Adrenal gland (tissue), 5 donors: ENCODE measurements around the gene CPED1.

ENCODE experiments used
- POLR2A ChIP-seq, 2 donors: fragments of 450-650 bp; IDR thresholded peaks; one replicate each; pipeline ENCODE4 v1.6.1; 2017; ENCODE audit warnings: antibody characterized with exemption in 2 of 2, mild to moderate bottlenecking in 2 of 2, moderate library complexity in 1 of 2
- TF ChIP-seq, protein P1 (sequence below), 6 experiments: fragments of 450-650 bp in 4 of 6; fragments of 200-600 bp in 2 of 6; sonication (generic) in 1 of 6; IDR thresholded peaks; 1 replicate in 5 of 6; 2 replicates in 1 of 6; pipeline versions ENCODE4 v1.5.1 to v1.8.0; 2016 to 2021; ENCODE audit warnings: antibody characterized with exemption in 6 of 6, mild to moderate bottlenecking in 2 of 6, moderate library complexity in 1 of 6
- donor health status: DM: no; HTN: no; CAD: no.

DNA sequence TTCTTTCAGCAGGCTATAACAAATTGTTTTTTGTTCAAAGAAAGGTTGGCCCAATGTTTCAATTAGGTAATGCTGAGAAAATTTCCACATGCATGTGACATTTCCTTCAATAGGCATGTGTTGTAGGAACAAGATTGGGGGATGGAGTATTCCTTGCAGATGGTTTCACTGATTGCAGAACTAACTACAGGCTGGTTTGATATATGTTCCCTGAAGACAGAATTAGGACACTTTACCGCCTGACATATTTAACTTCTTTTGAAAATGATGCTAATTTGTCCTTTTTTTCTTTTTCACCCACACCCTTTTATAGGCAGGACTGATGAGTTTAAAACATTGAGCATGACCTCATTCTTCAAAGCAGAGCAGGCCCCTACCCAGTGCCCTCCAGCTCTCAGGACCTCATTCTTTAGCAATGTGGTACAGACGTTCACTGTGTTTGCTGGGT is 163.3 kb downstream of the CPED1 start:
- TF ChIP-seq, protein P1, sequence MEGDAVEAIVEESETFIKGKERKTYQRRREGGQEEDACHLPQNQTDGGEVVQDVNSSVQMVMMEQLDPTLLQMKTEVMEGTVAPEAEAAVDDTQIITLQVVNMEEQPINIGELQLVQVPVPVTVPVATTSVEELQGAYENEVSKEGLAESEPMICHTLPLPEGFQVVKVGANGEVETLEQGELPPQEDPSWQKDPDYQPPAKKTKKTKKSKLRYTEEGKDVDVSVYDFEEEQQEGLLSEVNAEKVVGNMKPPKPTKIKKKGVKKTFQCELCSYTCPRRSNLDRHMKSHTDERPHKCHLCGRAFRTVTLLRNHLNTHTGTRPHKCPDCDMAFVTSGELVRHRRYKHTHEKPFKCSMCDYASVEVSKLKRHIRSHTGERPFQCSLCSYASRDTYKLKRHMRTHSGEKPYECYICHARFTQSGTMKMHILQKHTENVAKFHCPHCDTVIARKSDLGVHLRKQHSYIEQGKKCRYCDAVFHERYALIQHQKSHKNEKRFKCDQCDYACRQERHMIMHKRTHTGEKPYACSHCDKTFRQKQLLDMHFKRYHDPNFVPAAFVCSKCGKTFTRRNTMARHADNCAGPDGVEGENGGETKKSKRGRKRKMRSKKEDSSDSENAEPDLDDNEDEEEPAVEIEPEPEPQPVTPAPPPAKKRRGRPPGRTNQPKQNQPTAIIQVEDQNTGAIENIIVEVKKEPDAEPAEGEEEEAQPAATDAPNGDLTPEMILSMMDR (IDR thresholded peaks at IDR 0.05): no peak
- TF ChIP-seq POLR2A (IDR thresholded peaks at IDR 0.05): no peak
